K562 (cell line): ENCODE results near the gene ZNF558. TPM values are rescaled to one million over a fixed set of nuclear protein-coding genes. Genes with fewer than 3 reads are reported as not detected.

Experiments used
- CBX3 ChIP-seq, 2 experiments: IDR thresholded peaks; 1 replicate in 1 of 2; 2 replicates in 1 of 2; pipeline ENCODE4 v1.6.1; 2012; ENCODE audit warnings: inconsistent platforms in 2 of 2, low read length in 2 of 2, borderline replicate concordance in 1 of 2, control low read depth in 1 of 2
- CBX8 ChIP-seq: fragments of 200-600 bp; sonication (generic); IDR thresholded peaks from 2 replicates; pipeline ENCODE4 v1.6.1; 2012; ENCODE audit warnings: borderline replicate concordance, mixed run types, low read depth, mild to moderate bottlenecking, moderate library complexity, mixed read lengths, low read length, control low read depth, inconsistent platforms; ENCODE audit not compliant: poor library complexity, severe bottlenecking; ENCODE audit errors: extremely low read depth
- CHD4 ChIP-seq: fragments of 200-600 bp; sonication (generic); IDR thresholded peaks from 3 replicates; pipeline ENCODE4 v1.6.1; 2012; ENCODE audit warnings: low read depth, mild to moderate bottlenecking, mixed read lengths, low read length, inconsistent platforms; ENCODE audit not compliant: insufficient read depth, insufficient replicate concordance, poor library complexity, severe bottlenecking
- HMG20A ChIP-seq: fragments of 450-650 bp; formaldehyde crosslinking; conservative IDR thresholded peaks from 2 replicates; pipeline ENCODE4 v1.4.0; 2020; ENCODE audit warnings: mild to moderate bottlenecking, mixed read lengths
- KDM1A ChIP-seq, 2 experiments: fragments of 450-650 bp; IDR thresholded peaks; 2 replicates each; pipeline ENCODE4 v1.6.1; 2016; ENCODE audit warnings: mild to moderate bottlenecking in 2 of 2
- MCM7 ChIP-seq, 2 experiments: fragments of 450-650 bp; IDR thresholded peaks; 2 replicates each; pipeline ENCODE4 v1.6.1; 2016 to 2018
- MYC ChIP-seq, 2 experiments: fragments of 250-450 bp in 1 of 2; sonication (Bioruptor Pico) in 1 of 2; IDR thresholded peaks; 2 replicates each; pipeline versions ENCODE4 v1.5.1 to v1.6.1; 2012 to 2021; ENCODE audit warnings: low read depth in 2 of 2, borderline replicate concordance in 1 of 2, improper control_type of control experiment in 1 of 2, low read length in 1 of 2, mild to moderate bottlenecking in 1 of 2, moderate library complexity in 1 of 2
- PCBP1 ChIP-seq: fragments of 200-400 bp; formaldehyde crosslinking; IDR thresholded peaks from 2 replicates; pipeline ENCODE4 v1.6.1; 2018; ENCODE audit warnings: mild to moderate bottlenecking, low read depth, low read length; ENCODE audit not compliant: poor library complexity, severe bottlenecking
- PCBP2 ChIP-seq: fragments of 200-400 bp; formaldehyde crosslinking; IDR thresholded peaks from 2 replicates; pipeline ENCODE4 v1.6.1; 2018; ENCODE audit warnings: low read length, low read depth, mild to moderate bottlenecking, moderate library complexity; ENCODE audit not compliant: poor library complexity, severe bottlenecking
- POLR2A ChIP-seq: fragments of 450-650 bp; conservative IDR thresholded peaks from 2 replicates; pipeline ENCODE4 v1.6.1; 2016
- SMAD2 ChIP-seq: fragments of 150-350 bp; IDR thresholded peaks from 2 replicates; pipeline ENCODE4 v1.6.1; 2014; ENCODE audit warnings: low read depth, mild to moderate bottlenecking, low read length
- SMAD3 ChIP-seq: fragments of 450-650 bp; formaldehyde crosslinking; conservative IDR thresholded peaks from 2 replicates; pipeline ENCODE4 v1.4.0; 2020; ENCODE audit warnings: mild to moderate bottlenecking
- SMARCB1 ChIP-seq: IDR thresholded peaks from 2 replicates; pipeline ENCODE4 v1.6.1; 2011; ENCODE audit warnings: improper control_type of control experiment, low read depth; ENCODE audit not compliant: insufficient read length
- SOX6 ChIP-seq: fragments of 450-650 bp; IDR thresholded peaks from 2 replicates; pipeline ENCODE4 v1.6.1; 2014; ENCODE audit warnings: mild to moderate bottlenecking
- SREBF1 ChIP-seq: fragments of 150-350 bp; IDR thresholded peaks from 2 replicates; pipeline ENCODE4 v1.6.1; 2014; ENCODE audit warnings: antibody characterized with exemption, low read depth, low read length, borderline replicate concordance
- TCF7 ChIP-seq: sonication (generic); IDR thresholded peaks from 2 replicates; pipeline ENCODE4 v1.6.1; 2016; ENCODE audit warnings: antibody characterized with exemption, borderline replicate concordance
- TEAD1 ChIP-seq, 2 experiments: fragments of 450-650 bp in 1 of 2; sonication (generic) in 1 of 2; formaldehyde crosslinking; IDR thresholded peaks; 2 replicates each; pipeline versions ENCODE4 v1.4.0 to v1.8.0; 2020 to 2022; ENCODE audit warnings: mild to moderate bottlenecking in 2 of 2, missing genetic modification reagents in 1 of 2
- ZKSCAN3 ChIP-seq: fragments of 250-450 bp; sonication (Bioruptor Pico); IDR thresholded peaks from 2 replicates; pipeline ENCODE4 v1.4.0; 2020
- ZKSCAN8 ChIP-seq: fragments of 200-800 bp; sonication (Bioruptor generic); IDR thresholded peaks from 2 replicates; pipeline ENCODE4 v1.6.1; 2016; ENCODE audit warnings: missing genetic modification characterization, missing compliant biosample characterization
- ZNF316 ChIP-seq: fragments of 450-650 bp; IDR thresholded peaks from 2 replicates; pipeline ENCODE4 v1.6.1; 2016
- ZNF76 ChIP-seq: fragments of 250-450 bp; sonication (Bioruptor Pico); IDR thresholded peaks from 2 replicates; pipeline ENCODE4 v1.4.0; 2020; ENCODE audit warnings: mild to moderate bottlenecking, moderate library complexity, borderline replicate concordance
- polyA plus RNA-seq, 8 experiments: library from polyadenylated mRNA; depleted of rRNA in 4 of 8; stranded (reverse) in 5 of 8; unstranded in 3 of 8; fragments of >200 nt; fragmentation: Nextera tagmentation in 2 of 8; fragmentation: Illumina TruSeq in 1 of 8; extraction: Ambion mirVana in 2 of 8; extraction: Trizol in 1 of 8; gene quantifications; 2 replicates each; pipeline versions ENCODE4 v1.2.1 to v1.2.3, GENCODE V29; 2011 to 2014; ENCODE audit warnings: inconsistent platforms in 1 of 8, missing spikeins in 1 of 8
- total RNA-seq, 7 experiments: library from RNA; depleted of rRNA in 6 of 7; stranded (reverse); fragments of >200 nt in 6 of 7; fragmentation: Illumina TruSeq in 2 of 7; extraction: Trizol in 2 of 7; gene quantifications; 2 replicates each; pipeline versions ENCODE4 v1.2.1 to v1.2.3, GENCODE V29; 2011 to 2021; ENCODE audit warnings: low replicate concordance in 1 of 7
- TF ChIP-seq, protein P1 (sequence below): fragments of 250-450 bp; sonication (Bioruptor Pico); IDR thresholded peaks from 2 replicates; pipeline ENCODE4 v1.5.0; 2021; ENCODE audit warnings: mild to moderate bottlenecking, moderate library complexity
- TF ChIP-seq, protein P2 (sequence below), 2 experiments: fragments of 450-650 bp; IDR thresholded peaks; 2 replicates each; pipeline ENCODE4 v1.6.1; 2016

ZNF558 gene
- total and polyA plus RNA-seq, 9 of the 15 experiments (the other 6 are each of a cell fraction or from before 2014, with no cell fraction given): 5.4 to 47.6 (median 21.2) TPM

- peak; percentile 94 for TF ChIP-seq MYC (IDR thresholded peaks at IDR 0.05; ENCODE audit: low read depth, low read length)
- TF ChIP-seq MYC (CRISPR knock-in tag; IDR thresholded peaks at IDR 0.05; ENCODE audit: borderline replicate concordance, low read depth): peak; percentile 75; the same call in 1 of the 2 replicates
- no peak for TF ChIP-seq CBX3 (IDR thresholded peaks at IDR 0.05; ENCODE audit: borderline replicate concordance in 1 of 2, low read length in 2 of 2)
- TF ChIP-seq, protein P1, sequence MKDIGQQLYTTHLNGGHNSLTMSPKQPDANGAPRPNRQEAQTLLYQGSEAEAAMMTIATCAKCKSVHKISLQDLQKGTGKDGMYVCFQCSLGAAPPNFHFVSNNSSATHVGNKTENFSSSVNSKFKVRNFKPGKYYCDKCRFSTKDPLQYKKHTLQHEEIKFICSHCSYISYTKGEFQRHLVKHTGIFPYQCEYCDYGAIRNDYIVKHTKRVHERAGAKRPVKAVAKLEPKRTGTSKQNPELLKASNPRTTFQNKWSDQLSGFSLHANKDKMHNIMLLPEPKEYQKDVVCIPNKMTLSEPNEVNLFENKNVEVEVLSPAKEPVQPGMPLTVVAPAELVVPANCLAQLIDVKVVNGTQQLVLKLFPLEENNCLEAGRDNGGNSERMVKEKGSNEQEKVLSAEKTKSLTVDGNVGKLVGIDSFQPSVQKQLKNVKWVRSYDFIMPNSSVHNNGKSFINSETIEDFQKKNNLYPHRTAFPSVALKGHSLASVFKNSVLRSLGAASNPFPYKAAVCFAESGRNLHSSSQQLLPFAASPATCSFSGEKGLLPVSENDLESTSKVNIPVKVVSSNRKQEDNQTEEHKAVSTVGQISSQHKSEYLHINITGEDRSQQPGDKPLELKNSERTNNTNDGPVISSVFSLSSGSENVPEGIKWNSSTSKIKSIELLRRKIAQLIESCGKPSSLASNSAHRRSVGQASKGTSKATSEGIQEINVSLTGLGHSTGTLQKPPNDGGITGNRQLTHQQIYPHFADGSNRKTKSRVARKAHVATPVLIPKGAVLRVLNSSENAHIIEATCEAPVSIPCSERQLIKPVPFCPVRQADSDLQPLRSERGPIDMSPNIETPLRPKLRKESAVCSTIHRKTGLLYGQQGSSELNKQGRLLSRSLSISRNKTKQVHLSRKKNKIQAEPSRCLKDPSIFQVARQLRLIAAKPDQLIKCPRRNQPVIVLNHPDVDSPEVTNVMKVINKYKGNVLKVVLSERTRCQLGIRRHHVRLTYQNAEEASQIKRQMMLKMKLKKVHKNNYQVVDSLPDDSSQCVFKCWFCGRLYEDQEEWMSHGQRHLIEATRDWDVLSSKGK (CRISPR knock-in tag): no peak
- TF ChIP-seq KDM1A (IDR thresholded peaks at IDR 0.05): no peak
- no peak for TF ChIP-seq TCF7
- peak; percentile 94 for TF ChIP-seq POLR2A
- no peak for TF ChIP-seq SMAD3
- TF ChIP-seq MCM7 (IDR thresholded peaks at IDR 0.05): no peak
- no peak for TF ChIP-seq CBX8
- TF ChIP-seq, protein P2, sequence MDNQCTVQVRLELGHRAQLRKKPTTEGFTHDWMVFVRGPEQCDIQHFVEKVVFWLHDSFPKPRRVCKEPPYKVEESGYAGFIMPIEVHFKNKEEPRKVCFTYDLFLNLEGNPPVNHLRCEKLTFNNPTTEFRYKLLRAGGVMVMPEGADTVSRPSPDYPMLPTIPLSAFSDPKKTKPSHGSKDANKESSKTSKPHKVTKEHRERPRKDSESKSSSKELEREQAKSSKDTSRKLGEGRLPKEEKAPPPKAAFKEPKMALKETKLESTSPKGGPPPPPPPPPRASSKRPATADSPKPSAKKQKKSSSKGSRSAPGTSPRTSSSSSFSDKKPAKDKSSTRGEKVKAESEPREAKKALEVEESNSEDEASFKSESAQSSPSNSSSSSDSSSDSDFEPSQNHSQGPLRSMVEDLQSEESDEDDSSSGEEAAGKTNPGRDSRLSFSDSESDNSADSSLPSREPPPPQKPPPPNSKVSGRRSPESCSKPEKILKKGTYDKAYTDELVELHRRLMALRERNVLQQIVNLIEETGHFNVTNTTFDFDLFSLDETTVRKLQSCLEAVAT (IDR thresholded peaks at IDR 0.05): no peak
- TF ChIP-seq ZKSCAN8: no peak
- TF ChIP-seq ZNF76 (CRISPR knock-in tag): no peak
- TF ChIP-seq PCBP2: no peak
- peak; percentile 46 for TF ChIP-seq CHD4
- no peak for TF ChIP-seq HMG20A (CRISPR knock-in tag)
- no peak for TF ChIP-seq PCBP1
- TF ChIP-seq ZKSCAN3 (CRISPR knock-in tag): no peak
- TF ChIP-seq TEAD1 (CRISPR knock-in tag; IDR thresholded peaks at IDR 0.05): 0 out of 4 replicates have a peak, but pooled peaks of 1 of the 2 experiments have one; percentile 61
- TF ChIP-seq SMARCB1: no peak
- TF ChIP-seq SREBF1: 0 out of 2 replicates have a peak, but pooled peaks have one; percentile 31
- no peak; the same call in 1 of the 2 replicates for TF ChIP-seq ZNF316
- TF ChIP-seq SMAD2: no peak
- 0 out of 2 replicates have a peak, but pooled peaks have one; percentile 44 for TF ChIP-seq SOX6
Measured at GRCh38 chr19:8832132-8833021, at the start of gene ZNF558, which contains the start of gene MBD3L1 (continued).
